Calu3 (cell line): Measurements from ENCODE around the gene RPAP3. TPM values are rescaled to one million over a fixed set of nuclear protein-coding genes. Genes with fewer than 3 reads are reported as not detected.

ENCODE experiments used
- BruUV-seq: library from RNA; stranded (reverse); fragments of 400-500 nt; replicated peaks from 2 replicates; lab custom pipeline; 2021; lab: Mats Ljungman, UMichigan
- CTCF ChIA-PET: fragments of 300-600 bp; sonication (Branson Sonifier 250); formaldehyde crosslinking; loops from one replicate; lab custom pipeline; 2022; ENCODE audit warnings: antibody characterized with exemption; lab: Charles Lee
- DNase-seq: peaks from one replicate; pipeline ENCODE4 v3.0.0; 2022
- H3K27ac Mint-ChIP-seq: one replicate; pipeline ENCODE4 v1.8.0; 2022; ENCODE audit warnings: mixed read lengths; ENCODE audit not compliant: unreplicated experiment
- H3K27me3 Mint-ChIP-seq: one replicate; pipeline ENCODE4 v1.8.0; 2022; ENCODE audit warnings: mixed read lengths; ENCODE audit not compliant: unreplicated experiment
- H3K36me3 Mint-ChIP-seq: one replicate; pipeline ENCODE4 v1.8.0; 2022; ENCODE audit warnings: mild to moderate bottlenecking, moderate library complexity, mixed read lengths; ENCODE audit not compliant: insufficient read depth, unreplicated experiment
- H3K4me1 Mint-ChIP-seq: one replicate; pipeline ENCODE4 v1.8.0; 2022; ENCODE audit warnings: mild to moderate bottlenecking, low read depth, mixed read lengths; ENCODE audit not compliant: unreplicated experiment
- H3K4me3 Mint-ChIP-seq: one replicate; pipeline ENCODE4 v1.8.0; 2022; ENCODE audit warnings: mild to moderate bottlenecking, low read depth, moderate library complexity, mixed read lengths; ENCODE audit not compliant: unreplicated experiment
- H3K9me3 Mint-ChIP-seq: one replicate; pipeline ENCODE4 v1.8.0; 2022; ENCODE audit warnings: low read depth, mixed read lengths; ENCODE audit not compliant: unreplicated experiment
- CTCF ChIP-seq: fragments of 200-600 bp; IDR thresholded peaks from one replicate; pipeline ENCODE4 v1.8.0; 2022; ENCODE audit warnings: antibody characterized with exemption; ENCODE audit not compliant: unreplicated experiment
- intact Hi-C: fragments of 100-400 bp; cut with micrococcal nuclease; formaldehyde crosslinking; loops from one replicate; pipeline ENCODE4 v1.10.0; 2022; ENCODE audit not compliant: unreplicated experiment
- total RNA-seq: library from RNA; stranded (reverse); gene quantifications from 2 replicates; pipeline ENCODE4 v1.2.3, GENCODE V29; 2022

RPAP3 gene
- total RNA-seq, 1 experiment from 2014 or later = 33.5 TPM

GRCh38 chr12:47707355-47707754 lies 1.5 kb upstream of the RPAP3 start:
- DNase-seq = no peak
- no peak for TF ChIP-seq CTCF
- H3K27me3 Mint-ChIP-seq = no peaks in the 10 kb centered on the region
- intact Hi-C loops = no loop called here
- no peaks in the 10 kb centered on the region for H3K9me3 Mint-ChIP-seq
- BruUV-seq = no TSS peak
- no peak overlapping the region for H3K27ac Mint-ChIP-seq
- CTCF ChIA-PET = no interaction called here
- peaks cover 21% of the 10 kb centered on the region for H3K36me3 Mint-ChIP-seq
- no peak overlapping the region for H3K4me3 Mint-ChIP-seq
- peaks cover 23% of the 10 kb centered on the region for H3K4me1 Mint-ChIP-seq

GRCh38 chr12:47705229-47705565 lies 633 bp downstream of the RPAP3 start:
- peak overlapping the region; percentile 69 for H3K4me3 Mint-ChIP-seq
- TF ChIP-seq CTCF = no peak
- DNase-seq = no peak
- no peaks in the 10 kb centered on the region for H3K27me3 Mint-ChIP-seq
- peaks cover 23% of the 10 kb centered on the region for H3K4me1 Mint-ChIP-seq
- BruUV-seq = no TSS peak
- H3K36me3 Mint-ChIP-seq = peaks cover 21% of the 10 kb centered on the region
- CTCF ChIA-PET = no interaction called here
- peak overlapping the region; percentile 5 for H3K27ac Mint-ChIP-seq
- intact Hi-C loops = no loop called here
- no peaks in the 10 kb centered on the region for H3K9me3 Mint-ChIP-seq

GRCh38 chr12:47704719-47705118 lies 1.1 kb downstream of the RPAP3 start:
- Mint-ChIP-seq H3K4me1 (peaks cover 23% of the 10 kb centered on the region), H3K9me3 (no peaks in the 10 kb centered on the region), H3K27ac (peak overlapping the region; percentile 5), H3K36me3 (peaks cover 21% of the 10 kb centered on the region), H3K4me3 (peak overlapping the region; percentile 69), H3K27me3 (no peaks in the 10 kb centered on the region)
- intact Hi-C loops = no loop called here
- CTCF ChIA-PET = no interaction called here
- no peak for DNase-seq
- TF ChIP-seq CTCF = no peak
- BruUV-seq = no TSS peak

- no TSS peak for BruUV-seq
- CTCF ChIA-PET = no interaction called here
- Mint-ChIP-seq H3K27ac (no peak overlapping the region), H3K9me3 (no peaks in the 10 kb centered on the region), H3K4me3 (no peak overlapping the region), H3K36me3 (peaks cover 12% of the 10 kb centered on the region), H3K27me3 (no peaks in the 10 kb centered on the region), H3K4me1 (peaks cover 22% of the 10 kb centered on the region)
- intact Hi-C loops = no loop called here
- no peak for TF ChIP-seq CTCF
- DNase-seq = no peak
Measured at GRCh38 chr12:47700263-47700662, 5.6 kb downstream of the RPAP3 start.
